HepG2 (cell line): ENCODE measurements around the gene FGFR3. TPM values are rescaled to one million over a fixed set of nuclear protein-coding genes. Genes with fewer than 3 reads are reported as not detected.

Source experiments
- ATAC-seq: fragments of 200-7000 bp; cut with Tn5 transposase; 3 replicates; pipeline ENCODE4 v1.9.1; 2020; ENCODE audit warnings: mild to moderate bottlenecking, moderate library complexity
- BruUV-seq: library from RNA; stranded (reverse); fragments of 400-500 nt; replicated peaks from 2 replicates; lab custom pipeline; 2021; lab: Mats Ljungman, UMichigan
- CTCF ChIA-PET: fragments of 300-600 bp; formaldehyde crosslinking; extraction: SDS; loops from one replicate; lab custom pipeline; 2021; ENCODE audit warnings: low total read pairs, inconsistent platforms, low intra/inter-chr PET ratio; lab: Yijun Ruan, JAX
- POLR2A ChIA-PET: fragments of 350-600 bp; sonication (Branson Sonifier 250); formaldehyde crosslinking; loops from one replicate; lab custom pipeline; 2020; ENCODE audit warnings: antibody characterized with exemption, inconsistent platforms; lab: Yijun Ruan, JAX
- DNase-seq: peaks from one replicate; pipeline ENCODE4 v3.0.0-alpha.2; 2015; ENCODE audit warnings: low spot score
- FAIRE-seq: peaks from 3 replicates; lab custom pipeline; 2011; peaks lifted over from hg19 to GRCh38; lab: Jason Lieb, UNC
- H2AFZ ChIP-seq: one replicate; pipeline ENCODE4 v1.6.1; 2011; ENCODE audit warnings: low read length, inconsistent platforms
- H3K27ac ChIP-seq: fragments of 300-600 bp; 3 replicates; pipeline ENCODE4 v1.8.0; 2011; ENCODE audit warnings: mixed run types, mild to moderate bottlenecking, mixed read lengths, low read length, inconsistent platforms; ENCODE audit not compliant: insufficient read depth; ENCODE audit errors: extremely low read length
- H3K27me3 ChIP-seq, 2 experiments: fragments of 200-600 bp in 1 of 2; 2 replicates in 1 of 2; 3 replicates in 1 of 2; pipeline versions ENCODE4 v1.6.0 to v1.8.0; 2011; ENCODE audit warnings: low read length in 2 of 2, mild to moderate bottlenecking in 2 of 2, moderate library complexity in 2 of 2, inconsistent platforms in 1 of 2; ENCODE audit not compliant: insufficient read depth in 2 of 2, control insufficient read depth in 1 of 2
- H3K36me3 ChIP-seq, 2 experiments: fragments of 200-600 bp in 1 of 2; replicated peaks in 1 of 2; 2 replicates in 1 of 2; 3 replicates in 1 of 2; pipeline versions ENCODE4 v1.5.1 to v1.8.0; 2011; ENCODE audit warnings: low read length in 2 of 2, inconsistent platforms in 1 of 2; ENCODE audit not compliant: insufficient read depth in 2 of 2, control insufficient read depth in 1 of 2
- H3K4me1 ChIP-seq: 2 replicates; pipeline ENCODE4 v1.5.1; 2012; ENCODE audit warnings: low read length, inconsistent platforms; ENCODE audit not compliant: insufficient read depth
- H3K4me2 ChIP-seq: 2 replicates; pipeline ENCODE4 v1.6.0; 2011; ENCODE audit warnings: low read depth, low read length, inconsistent platforms
- H3K4me3 ChIP-seq, 3 experiments: fragments of 200-600 bp in 1 of 3; sonication (generic), shearing (Covaris generic) in 1 of 3; replicated peaks in 1 of 3; 2 replicates each; pipeline ENCODE4 v1.5.1; 2011 to 2016; ENCODE audit warnings: low read length in 3 of 3, inconsistent platforms in 2 of 3, low read depth in 2 of 3, mild to moderate bottlenecking in 2 of 3, control low read depth in 1 of 3, mixed read lengths in 1 of 3; ENCODE audit not compliant: insufficient read depth in 1 of 3
- H3K79me2 ChIP-seq: one replicate; pipeline ENCODE4 v1.6.1; 2011; ENCODE audit warnings: low read length, inconsistent platforms; ENCODE audit not compliant: insufficient read depth
- H3K9ac ChIP-seq: 2 replicates; pipeline ENCODE4 v1.6.0; 2011; ENCODE audit warnings: mild to moderate bottlenecking, low read depth, low read length, inconsistent platforms; ENCODE audit not compliant: insufficient read depth
- H3K9me3 ChIP-seq: 2 replicates; pipeline ENCODE4 v1.5.1; 2012; ENCODE audit warnings: mild to moderate bottlenecking, low read length
- H4K20me1 ChIP-seq: 2 replicates; pipeline ENCODE4 v1.6.0; 2011; ENCODE audit warnings: inconsistent platforms, mild to moderate bottlenecking, low read length, moderate library complexity; ENCODE audit not compliant: insufficient read depth
- CEBPB ChIP-seq: IDR thresholded peaks from 2 replicates; pipeline ENCODE4 v1.6.1; 2011; ENCODE audit warnings: low read depth, low read length, improper control_type of control experiment, borderline replicate concordance
- FOXM1 ChIP-seq: sonication (generic); formaldehyde crosslinking; IDR thresholded peaks from 2 replicates; pipeline ENCODE4 v1.5.0; 2020; ENCODE audit warnings: missing genetic modification reagents
- HMGA1 ChIP-seq: sonication (generic); formaldehyde crosslinking; conservative IDR thresholded peaks from 2 replicates; pipeline ENCODE4 v1.4.0; 2020; ENCODE audit warnings: missing genetic modification reagents
- NFE2 ChIP-seq: sonication (generic); formaldehyde crosslinking; IDR thresholded peaks from 2 replicates; pipeline ENCODE4 v1.4.0; 2020; ENCODE audit warnings: missing genetic modification reagents
- SP4 ChIP-seq: sonication (generic); formaldehyde crosslinking; IDR thresholded peaks from 2 replicates; pipeline ENCODE4 v1.8.1; 2023; ENCODE audit warnings: mild to moderate bottlenecking, missing genetic modification reagents
- SRY ChIP-seq: sonication (generic); formaldehyde crosslinking; IDR thresholded peaks from 2 replicates; pipeline ENCODE4 v1.8.0; 2022; ENCODE audit warnings: mild to moderate bottlenecking, missing genetic modification reagents
- ZBTB42 ChIP-seq: sonication (generic); formaldehyde crosslinking; IDR thresholded peaks from 2 replicates; pipeline ENCODE4 v1.5.0; 2020; ENCODE audit warnings: mild to moderate bottlenecking, missing genetic modification reagents
- ZNF235 ChIP-seq: sonication (generic); formaldehyde crosslinking; IDR thresholded peaks from 2 replicates; pipeline ENCODE4 v1.8.1; 2023; ENCODE audit warnings: mild to moderate bottlenecking, missing genetic modification reagents, borderline replicate concordance
- ZNF260 ChIP-seq: sonication (generic); formaldehyde crosslinking; IDR thresholded peaks from 2 replicates; pipeline ENCODE4 v1.4.0; 2020; ENCODE audit warnings: missing genetic modification reagents, low read depth, mild to moderate bottlenecking, borderline replicate concordance
- ZNF264 ChIP-seq: sonication (generic); formaldehyde crosslinking; IDR thresholded peaks from 2 replicates; pipeline ENCODE4 v1.4.0; 2020; ENCODE audit warnings: missing genetic modification reagents
- ZNF326 ChIP-seq: sonication (generic); formaldehyde crosslinking; IDR thresholded peaks from 2 replicates; pipeline ENCODE4 v1.4.0; 2020; ENCODE audit warnings: missing genetic modification reagents, borderline replicate concordance
- ZNF331 ChIP-seq: sonication (generic); formaldehyde crosslinking; IDR thresholded peaks from 2 replicates; pipeline ENCODE4 v1.4.0; 2020; ENCODE audit warnings: missing genetic modification reagents
- ZNF382 ChIP-seq: sonication (generic); formaldehyde crosslinking; IDR thresholded peaks from 2 replicates; pipeline ENCODE4 v1.5.0; 2020; ENCODE audit warnings: missing genetic modification reagents, mild to moderate bottlenecking, borderline replicate concordance
- ZNF446 ChIP-seq: sonication (generic); formaldehyde crosslinking; IDR thresholded peaks from 2 replicates; pipeline ENCODE4 v1.5.0; 2020; ENCODE audit warnings: mild to moderate bottlenecking, missing genetic modification reagents
- ZNF747 ChIP-seq: sonication (generic); formaldehyde crosslinking; IDR thresholded peaks from 2 replicates; pipeline ENCODE4 v1.8.1; 2023; ENCODE audit warnings: missing genetic modification reagents, mild to moderate bottlenecking, borderline replicate concordance
- ZNF768 ChIP-seq: sonication (generic); formaldehyde crosslinking; IDR thresholded peaks from 2 replicates; pipeline ENCODE4 v1.4.0; 2020; ENCODE audit warnings: missing genetic modification reagents
- ZSCAN31 ChIP-seq: sonication (generic); formaldehyde crosslinking; IDR thresholded peaks from 2 replicates; pipeline ENCODE4 v1.5.0; 2020; ENCODE audit warnings: low read depth, mild to moderate bottlenecking, missing genetic modification reagents
- WGBS: methylation state at CpG from one replicate; pipeline ENCODE4 v1.1.6; 2017; ENCODE audit warnings: low lambda C conversion rate; 5-methylcytosine and 5-hydroxymethylcytosine counted together
- in situ Hi-C: cut with HindIII; loops from 2 replicates; pipeline ENCODE4 v1.10.0; 2017; ENCODE audit warnings: low pct_unique_long_range_greater_than_20kb; ENCODE audit not compliant: extremely low pct_ligation_motif_present
- intact Hi-C: fragments of 100-400 bp; cut with micrococcal nuclease; formaldehyde crosslinking; loops from one replicate; pipeline ENCODE4 v1.10.0; 2022; ENCODE audit not compliant: unreplicated experiment
- polyA plus RNA-seq, 8 experiments: library from polyadenylated mRNA; depleted of rRNA in 3 of 8; stranded (reverse) in 7 of 8; unstranded in 1 of 8; fragments of >200 nt; fragmentation: Illumina TruSeq in 4 of 8; extraction: Trizol in 4 of 8; gene quantifications; 2 replicates each; pipeline versions ENCODE4 v1.2.1 to v1.2.3, GENCODE V29; 2011 to 2016; ENCODE audit warnings: low read depth in 4 of 8, missing spikeins in 1 of 8, mixed read lengths in 1 of 8; ENCODE audit not compliant: insufficient read depth in 1 of 8
- total RNA-seq, 5 experiments: library from RNA; depleted of rRNA; stranded (reverse); fragments of >200 nt; fragmentation: Illumina TruSeq; extraction: Trizol; gene quantifications; 2 replicates each; pipeline ENCODE4 v1.2.3, GENCODE V29; 2016; ENCODE audit warnings: low read depth in 1 of 5

Gene FGFR3
- total and polyA plus RNA-seq, 2 of the 13 experiments (the other 11 are each of a cell fraction or from before 2014, with no cell fraction given): 103 to 109 TPM

GRCh38 chr4:1780435-1780834 is 12.7 kb upstream of the FGFR3 start:
- Histone ChIP-seq H3K4me3 (no peak overlapping the region; a peak in 1 of 6 replicates), H3K4me2 (peak overlapping the region; percentile 87; the same call in 1 of the 2 replicates), H3K9ac (peak overlapping the region; percentile 35; the same call in 1 of the 2 replicates), H3K9me3 (no peaks in the 10 kb centered on the region), H3K27ac (peak overlapping the region; percentile 86), H2AFZ (no peak overlapping the region), H3K36me3 (no peaks in the 10 kb centered on the region), H4K20me1 (no peaks in the 10 kb centered on the region), H3K4me1 (peaks cover 96% of the 10 kb centered on the region), H3K27me3 (no peaks in the 10 kb centered on the region), H3K79me2 (peaks cover 2% of the 10 kb centered on the region)
- in situ Hi-C loops (no loop called here), intact Hi-C loops (no loop called here)
- no peak for ATAC-seq
- no peak for DNase-seq
- peak; percentile 63; the same call in 1 of the 2 replicates for TF ChIP-seq ZNF768 (CRISPR knock-in tag)
- TF ChIP-seq FOXM1 (CRISPR knock-in tag): no peak
- peak; percentile 15; the same call in 1 of the 2 replicates for TF ChIP-seq SP4
- no peak for TF ChIP-seq ZSCAN31 (CRISPR knock-in tag)
- TF ChIP-seq HMGA1: no peak
- no peak for TF ChIP-seq NFE2 (CRISPR knock-in tag)
- no peak for TF ChIP-seq ZNF446 (CRISPR knock-in tag)
- no peak for TF ChIP-seq ZNF382 (CRISPR knock-in tag)
- no peak for TF ChIP-seq CEBPB
- TF ChIP-seq ZBTB42 (CRISPR knock-in tag): 0 out of 2 replicates have a peak, but pooled peaks have one; percentile 4
- TF ChIP-seq ZNF747 (CRISPR knock-in tag): peak; percentile 2; the same call in 1 of the 2 replicates
- no peak for TF ChIP-seq ZNF326 (CRISPR knock-in tag)
- TF ChIP-seq SRY (CRISPR knock-in tag): 0 out of 2 replicates have a peak, but pooled peaks have one; percentile 53
- no peak for TF ChIP-seq ZNF264 (CRISPR knock-in tag)
- no peak for TF ChIP-seq ZNF260 (CRISPR knock-in tag)
- no peak for TF ChIP-seq ZNF331 (CRISPR knock-in tag)
- no peak for TF ChIP-seq ZNF235 (CRISPR knock-in tag)
- FAIRE-seq: no peak
- POLR2A ChIA-PET: interaction anchor here (0.8 to 34.3 kb wide), 5 partner anchors 9 to 28 kb away, joined by 3 to 1258 read pairs (median 14); partner anchors contain the start of gene FGFR3
- 81% methylated on average over 13 of the region's 14 CpGs for WGBS
- CTCF ChIA-PET: no interaction called here
- no TSS peak for BruUV-seq
